Activated T-cell treated with anti-CD3 and anti-CD28 coated beads, Interleukin-2, amount 50 U/mL, for 4 hours (primary cell): ENCODE data around the gene SKIC2. TPM values are rescaled to one million over a fixed set of nuclear protein-coding genes. Genes with fewer than 3 reads are reported as not detected.
"Not testable (repeated sequence)": the region's sequence is repeated elsewhere in the genome, so short reads cannot be mapped to it uniquely, and the experiment has no call there.

Experiments
- ATAC-seq, 2 donors: fragments of 200-7000 bp; cut with Tn5 transposase; one replicate each; pipeline ENCODE4 v1.10.0; 2021
- DNase-seq: peaks from one replicate; pipeline ENCODE4 v3.0.0-alpha.2; 2020
- H3K27me3 Mint-ChIP-seq: one replicate; pipeline ENCODE4 v1.8.0; 2021; ENCODE audit warnings: low read depth, mixed read lengths
- H3K36me3 Mint-ChIP-seq: one replicate; pipeline ENCODE4 v1.8.0; 2022; ENCODE audit warnings: mixed read lengths; ENCODE audit not compliant: insufficient read depth
- H3K4me1 Mint-ChIP-seq: one replicate; pipeline ENCODE4 v1.8.0; 2021; ENCODE audit warnings: low read depth, mixed read lengths
- H3K4me3 Mint-ChIP-seq: one replicate; pipeline ENCODE4 v1.8.0; 2021; ENCODE audit warnings: mild to moderate bottlenecking, moderate library complexity, mixed read lengths
- H3K9me3 Mint-ChIP-seq: one replicate; pipeline ENCODE4 v1.8.0; 2021; ENCODE audit warnings: mixed read lengths
- total RNA-seq, 3 donors: library from RNA; stranded (reverse); gene quantifications; one replicate each; pipeline ENCODE4 v1.2.1, GENCODE V29; 2021

Gene SKIC2
- total RNA-seq, 3 donors from 2014 or later: 123 to 157 (median 132) TPM

- peaks cover 31% of the 10 kb centered on the region for H3K4me1 Mint-ChIP-seq
- no peaks in the 10 kb centered on the region for H3K9me3 Mint-ChIP-seq
- DNase-seq (no peak), ATAC-seq (no peak)
- peaks cover 36% of the 10 kb centered on the region for H3K36me3 Mint-ChIP-seq
- H3K4me3 Mint-ChIP-seq: peak overlapping the region; percentile 96
- no peaks in the 10 kb centered on the region for H3K27me3 Mint-ChIP-seq
Measured at GRCh38 chr6:31969712-31970603, 11.0 kb downstream of the SKIC2 start.

- DNase-seq (no peak), ATAC-seq (no peak)
- no peaks in the 10 kb centered on the region for H3K9me3 Mint-ChIP-seq
- H3K36me3 Mint-ChIP-seq: peaks cover 34% of the 10 kb centered on the region
- no peaks in the 10 kb centered on the region for H3K27me3 Mint-ChIP-seq
- H3K4me3 Mint-ChIP-seq: peak overlapping the region; percentile 96
- peaks cover 31% of the 10 kb centered on the region for H3K4me1 Mint-ChIP-seq
Measured at GRCh38 chr6:31970604-31971271, 11.8 kb downstream of the SKIC2 start.

GRCh38 chr6:31971279-31971992, 12.5 kb downstream of the SKIC2 start:
- Mint-ChIP-seq H3K36me3 (peaks cover 32% of the 10 kb centered on the region), H3K4me3 (peak overlapping the region; percentile 96), H3K27me3 (no peaks in the 10 kb centered on the region), H3K9me3 (no peaks in the 10 kb centered on the region), H3K4me1 (peaks cover 31% of the 10 kb centered on the region)
- no peak for DNase-seq
- no peak for ATAC-seq

GRCh38 chr6:31971993-31972708, 13.2 kb downstream of the SKIC2 start, which contains the start of gene DXO:
TSS of gene DXO (minus strand) at chr6:31972138. CDS start at chr6:31971675, 463 bp downstream.
- no peaks in the 10 kb centered on the region for H3K9me3 Mint-ChIP-seq
- DNase-seq (peak; percentile 97), ATAC-seq (peak; percentile 96 to 97)
- peaks cover 27% of the 10 kb centered on the region for H3K36me3 Mint-ChIP-seq
- H3K4me1 Mint-ChIP-seq: peaks cover 31% of the 10 kb centered on the region
- peak within 1 kb of the TSS; percentile 96 for H3K4me3 Mint-ChIP-seq
- no peaks in the 10 kb centered on the region for H3K27me3 Mint-ChIP-seq

GRCh38 chr6:31972709-31973350, 13.9 kb downstream of the SKIC2 start:
- Mint-ChIP-seq H3K4me1 (peaks cover 31% of the 10 kb centered on the region), H3K4me3 (peak overlapping the region; percentile 96), H3K27me3 (no peaks in the 10 kb centered on the region), H3K36me3 (peaks cover 20% of the 10 kb centered on the region), H3K9me3 (no peaks in the 10 kb centered on the region)
- no peak for DNase-seq
- no peak for ATAC-seq

GRCh38 chr6:31976065-31976464, 17.1 kb downstream of the SKIC2 start:
- peaks cover 16% of the 10 kb centered on the region for H3K36me3 Mint-ChIP-seq
- H3K9me3 Mint-ChIP-seq, DNase-seq, H3K27me3 Mint-ChIP-seq, ATAC-seq, H3K4me3 Mint-ChIP-seq: not testable (repeated sequence)
- H3K4me1 Mint-ChIP-seq: peaks cover 28% of the 10 kb centered on the region

- H3K27me3 Mint-ChIP-seq: no peaks in the 10 kb centered on the region
- peaks cover 20% of the 10 kb centered on the region for H3K4me1 Mint-ChIP-seq
- no peak for ATAC-seq
- no peaks in the 10 kb centered on the region for H3K9me3 Mint-ChIP-seq
- no peak overlapping the region for H3K4me3 Mint-ChIP-seq
- no peak for DNase-seq
- peaks cover 12% of the 10 kb centered on the region for H3K36me3 Mint-ChIP-seq
Measured at GRCh38 chr6:31977816-31978431, 18.9 kb downstream of the SKIC2 start.

GRCh38 chr6:31978831-31979230, 19.9 kb downstream of the SKIC2 start:
- peaks cover 8% of the 10 kb centered on the region for H3K36me3 Mint-ChIP-seq
- no peaks in the 10 kb centered on the region for H3K9me3 Mint-ChIP-seq
- ATAC-seq (no peak), DNase-seq (no peak)
- H3K27me3 Mint-ChIP-seq: no peaks in the 10 kb centered on the region
- H3K4me1 Mint-ChIP-seq: peaks cover 11% of the 10 kb centered on the region
- no peak overlapping the region for H3K4me3 Mint-ChIP-seq

- ATAC-seq (no peak), DNase-seq (no peak)
- no peak overlapping the region for H3K4me3 Mint-ChIP-seq
Measured at GRCh38 chr6:31979238-31979898, 20.4 kb downstream of the SKIC2 start.

GRCh38 chr6:31980195-31980876, 21.4 kb downstream of the SKIC2 start:
- H3K36me3 Mint-ChIP-seq, DNase-seq, H3K27me3 Mint-ChIP-seq, H3K9me3 Mint-ChIP-seq, H3K4me1 Mint-ChIP-seq, ATAC-seq, H3K4me3 Mint-ChIP-seq: not testable (repeated sequence)

More at GRCh38 chr6:31979238-31979898, 20.4 kb downstream of the SKIC2 start:
- Mint-ChIP-seq H3K9me3 (no peaks in the 10 kb centered on the region), H3K36me3 (peaks cover 7% of the 10 kb centered on the region), H3K4me1 (peaks cover 10% of the 10 kb centered on the region), H3K27me3 (no peaks in the 10 kb centered on the region)

GRCh38 chr6:31980998-31981397, 22.0 kb downstream of the SKIC2 start:
- H3K4me1 Mint-ChIP-seq, DNase-seq, H3K9me3 Mint-ChIP-seq, H3K27me3 Mint-ChIP-seq, ATAC-seq, H3K36me3 Mint-ChIP-seq, H3K4me3 Mint-ChIP-seq: not testable (repeated sequence)

GRCh38 chr6:31981744-31982143, 22.8 kb downstream of the SKIC2 start, which contains the start of gene C4A:
TSS of gene C4A (plus strand) at chr6:31982057. CDS start at chr6:31982108, 51 bp downstream.
- not testable (repeated sequence) for H3K27me3 Mint-ChIP-seq, ATAC-seq, H3K4me1 Mint-ChIP-seq, DNase-seq, H3K9me3 Mint-ChIP-seq, H3K4me3 Mint-ChIP-seq, H3K36me3 Mint-ChIP-seq
